Measurements from ENCODE around the gene CCRL2. TPM values are rescaled to one million over a fixed set of nuclear protein-coding genes. Genes with fewer than 3 reads are reported as not detected.
A peak's percentile ranks its signal among the peaks of the same experiment; 100 is the strongest.

Gene CCRL2
- total and polyA plus RNA-seq, 2 of the 8 experiments (the other 6 are each of a cell fraction or from before 2014, with no cell fraction given) = not detected

DNA sequence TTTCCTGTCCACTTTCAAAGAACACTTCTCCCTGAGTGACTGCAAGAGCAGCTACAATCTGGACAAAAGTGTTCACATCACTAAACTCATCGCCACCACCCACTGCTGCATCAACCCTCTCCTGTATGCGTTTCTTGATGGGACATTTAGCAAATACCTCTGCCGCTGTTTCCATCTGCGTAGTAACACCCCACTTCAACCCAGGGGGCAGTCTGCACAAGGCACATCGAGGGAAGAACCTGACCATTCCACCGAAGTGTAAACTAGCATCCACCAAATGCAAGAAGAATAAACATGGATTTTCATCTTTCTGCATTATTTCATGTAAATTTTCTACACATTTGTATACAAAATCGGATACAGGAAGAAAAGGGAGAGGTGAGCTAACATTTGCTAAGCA is 1.8 kb downstream of the CCRL2 start:
- no peak overlapping the region for H3K14ac ChIP-seq (ENCODE audit: insufficient read length)
- no peaks in the 10 kb centered on the region for H3K9me3 ChIP-seq (ENCODE audit: insufficient read depth in 2 of 2, low read depth in 1 of 2, low read length in 1 of 2)
- TF ChIP-seq CHD2 (IDR thresholded peaks at IDR 0.05; ENCODE audit: low read length) (no peak), SP1 (IDR thresholded peaks at IDR 0.05; ENCODE audit: low read depth, low read length) (no peak), YY1 (IDR thresholded peaks at IDR 0.05; ENCODE audit: low read depth, low read length) (no peak), TAF1 (IDR thresholded peaks at IDR 0.05; ENCODE audit: low read depth, low read length) (no peak), JUND (IDR thresholded peaks at IDR 0.05; ENCODE audit: low read length) (no peak), RAD21 (IDR thresholded peaks at IDR 0.05 in 1 of 2, conservative IDR thresholded peaks at IDR 0.05 in 1 of 2; ENCODE audit: low read depth in 2 of 2, low read length in 2 of 2) (peak; percentile 16 to 42; a peak in 2 of 4 replicates)
- TF ChIP-seq, protein P1, sequence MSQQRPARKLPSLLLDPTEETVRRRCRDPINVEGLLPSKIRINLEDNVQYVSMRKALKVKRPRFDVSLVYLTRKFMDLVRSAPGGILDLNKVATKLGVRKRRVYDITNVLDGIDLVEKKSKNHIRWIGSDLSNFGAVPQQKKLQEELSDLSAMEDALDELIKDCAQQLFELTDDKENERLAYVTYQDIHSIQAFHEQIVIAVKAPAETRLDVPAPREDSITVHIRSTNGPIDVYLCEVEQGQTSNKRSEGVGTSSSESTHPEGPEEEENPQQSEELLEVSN (IDR thresholded peaks at IDR 0.05) = no peak
- TF ChIP-seq, protein P2, sequence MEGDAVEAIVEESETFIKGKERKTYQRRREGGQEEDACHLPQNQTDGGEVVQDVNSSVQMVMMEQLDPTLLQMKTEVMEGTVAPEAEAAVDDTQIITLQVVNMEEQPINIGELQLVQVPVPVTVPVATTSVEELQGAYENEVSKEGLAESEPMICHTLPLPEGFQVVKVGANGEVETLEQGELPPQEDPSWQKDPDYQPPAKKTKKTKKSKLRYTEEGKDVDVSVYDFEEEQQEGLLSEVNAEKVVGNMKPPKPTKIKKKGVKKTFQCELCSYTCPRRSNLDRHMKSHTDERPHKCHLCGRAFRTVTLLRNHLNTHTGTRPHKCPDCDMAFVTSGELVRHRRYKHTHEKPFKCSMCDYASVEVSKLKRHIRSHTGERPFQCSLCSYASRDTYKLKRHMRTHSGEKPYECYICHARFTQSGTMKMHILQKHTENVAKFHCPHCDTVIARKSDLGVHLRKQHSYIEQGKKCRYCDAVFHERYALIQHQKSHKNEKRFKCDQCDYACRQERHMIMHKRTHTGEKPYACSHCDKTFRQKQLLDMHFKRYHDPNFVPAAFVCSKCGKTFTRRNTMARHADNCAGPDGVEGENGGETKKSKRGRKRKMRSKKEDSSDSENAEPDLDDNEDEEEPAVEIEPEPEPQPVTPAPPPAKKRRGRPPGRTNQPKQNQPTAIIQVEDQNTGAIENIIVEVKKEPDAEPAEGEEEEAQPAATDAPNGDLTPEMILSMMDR (IDR thresholded peaks at IDR 0.05; ENCODE audit: control extremely low read depth in 1 of 3, insufficient read depth in 1 of 3, low read depth in 1 of 3, low read length in 3 of 3) = peak in 2 of 3 experiments; percentile 14 to 27; a peak in 2 of 4 replicates
- TF ChIP-seq, protein P3, sequence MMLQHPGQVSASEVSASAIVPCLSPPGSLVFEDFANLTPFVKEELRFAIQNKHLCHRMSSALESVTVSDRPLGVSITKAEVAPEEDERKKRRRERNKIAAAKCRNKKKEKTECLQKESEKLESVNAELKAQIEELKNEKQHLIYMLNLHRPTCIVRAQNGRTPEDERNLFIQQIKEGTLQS (IDR thresholded peaks at IDR 0.05; ENCODE audit: insufficient read depth, low read depth, low read length) = no peak
- H2BK20ac ChIP-seq (ENCODE audit: low read length) = no peak overlapping the region
- no peak overlapping the region for H3K23ac ChIP-seq (ENCODE audit: insufficient read length)
- H4K91ac ChIP-seq (replicated peaks; ENCODE audit: insufficient read length, low read length) = no peak overlapping the region
- H3K23me2 ChIP-seq (ENCODE audit: low read depth, low read length) = no peaks in the 10 kb centered on the region
- H3K79me2 ChIP-seq (ENCODE audit: control insufficient read depth in 1 of 2, insufficient read depth in 2 of 2, low read length in 2 of 2) = no peaks in the 10 kb centered on the region
- no peak overlapping the region for H2AK5ac ChIP-seq (ENCODE audit: low read depth, low read length)
- no peak overlapping the region for H3K27ac ChIP-seq (ENCODE audit: low read depth, low read length)
- H3K27me3 ChIP-seq (replicated peaks in 1 of 4; ENCODE audit: control insufficient read depth in 3 of 4, extremely low read depth in 1 of 4, insufficient read depth in 3 of 4, low read length in 3 of 4) = no peaks in the 10 kb centered on the region; a peak in 1 of 7 replicates
- no peak for DNase-seq (ENCODE audit: low read depth in 1 of 2, low spot score in 2 of 2)
- no peak overlapping the region for H3K4me3 ChIP-seq (ENCODE audit: extremely low read depth in 1 of 4, insufficient read depth in 2 of 4, low read depth in 3 of 4, low read length in 4 of 4)
- no peak overlapping the region for H2BK5ac ChIP-seq (ENCODE audit: low read depth, low read length)
- no peak overlapping the region for H3K18ac ChIP-seq (ENCODE audit: extremely low read depth, low read length)
- no peak overlapping the region for H3K4me2 ChIP-seq (ENCODE audit: insufficient read depth in 1 of 2, low read depth in 2 of 2, low read length in 2 of 2)
- H3K4me1 ChIP-seq (replicated peaks in 1 of 4; ENCODE audit: control insufficient read depth in 3 of 4, insufficient read depth in 4 of 4, low read length in 3 of 4) = no peaks in the 10 kb centered on the region
- no peak overlapping the region for H2BK12ac ChIP-seq (ENCODE audit: low read depth, low read length)
- no peaks in the 10 kb centered on the region for H3K36me3 ChIP-seq (ENCODE audit: control insufficient read depth in 2 of 4, insufficient read depth in 4 of 4, low read length in 3 of 4)
- H2BK120ac ChIP-seq (replicated peaks; ENCODE audit: low read depth, low read length) = no peak overlapping the region
- H2BK15ac ChIP-seq (ENCODE audit: low read length) = no peak overlapping the region
- H4K8ac ChIP-seq (ENCODE audit: extremely low read depth, insufficient read depth, low read length) = no peak overlapping the region
- H3K4ac ChIP-seq (replicated peaks; ENCODE audit: insufficient read length, low read depth, low read length) = no peak overlapping the region
- FAIRE-seq = no peak
- no peak overlapping the region for H2AFZ ChIP-seq (ENCODE audit: low read length)
- no peak overlapping the region for H3K9ac ChIP-seq (replicated peaks in 1 of 4; ENCODE audit: extremely low read depth in 1 of 4, low read depth in 3 of 4, low read length in 3 of 4)
- no peak overlapping the region for H3K56ac ChIP-seq (replicated peaks; ENCODE audit: insufficient read length, low read depth, low read length)
- H3K79me1 ChIP-seq (ENCODE audit: low read depth, low read length) = no peaks in the 10 kb centered on the region
- no peaks in the 10 kb centered on the region for H4K20me1 ChIP-seq (replicated peaks in 1 of 2; ENCODE audit: control insufficient read depth in 1 of 2, insufficient read depth in 2 of 2, low read length in 2 of 2)
- no peak overlapping the region for H4K5ac ChIP-seq (ENCODE audit: insufficient read length, low read depth, low read length)
- ChIA-PET CTCF (ENCODE audit: partially characterized antibody) (interaction anchor here (0.6 to 5.3 kb wide), 8 partner anchors 12 to 277 kb away, joined by 3 to 31 read pairs (median 8); partner anchors contain the start of gene CCR1), POLR2A (ENCODE audit: partially characterized antibody) (no interaction called here)
- WGBS, 2 experiments (ENCODE audit: extremely low coverage in 1 of 2, insufficient coverage in 1 of 2, insufficient read length in 1 of 2, insufficient replicate concordance in 2 of 2, low coverage in 1 of 2, low lambda C conversion rate in 2 of 2, missing lambda C conversion rate in 1 of 2) = 85% methylated on average over 7 of the region's 7 CpGs; no CpG with 5 or more reads in 1 of the 2 experiments

All from H1 (cell line).